Lower lobe of right lung (tissue), 2 donors: ENCODE results near the gene PCYT1A. TPM values are rescaled to one million over a fixed set of nuclear protein-coding genes. Genes with fewer than 3 reads are reported as not detected.
"Not testable (repeated sequence)": the region's sequence is repeated elsewhere in the genome, so short reads cannot be mapped to it uniquely, and the experiment has no call there.

Experiments
- ATAC-seq, 2 donors: fragments of 200-7000 bp; cut with Tn5 transposase; one replicate each; pipeline ENCODE4 v1.9.1; 2020 to 2022; ENCODE audit warnings: mild to moderate bottlenecking in 2 of 2, moderate library complexity in 2 of 2
- DNase-seq: peaks from one replicate; pipeline ENCODE4 v3.0.0-alpha.2; 2020
- H3K27ac ChIP-seq: fragments of 200-600 bp; one replicate; pipeline ENCODE4 v1.8.0; 2022
- H3K27me3 ChIP-seq: fragments of 200-600 bp; one replicate; pipeline ENCODE4 v1.8.0; 2022; ENCODE audit warnings: low read depth
- H3K36me3 ChIP-seq: fragments of 200-600 bp; one replicate; pipeline ENCODE4 v1.8.0; 2022; ENCODE audit warnings: mild to moderate bottlenecking
- H3K4me1 ChIP-seq: fragments of 200-600 bp; one replicate; pipeline ENCODE4 v1.8.0; 2022
- H3K4me3 ChIP-seq: fragments of 200-600 bp; one replicate; pipeline ENCODE4 v1.8.0; 2022; ENCODE audit warnings: mild to moderate bottlenecking
- H3K9me3 ChIP-seq: fragments of 200-600 bp; one replicate; pipeline ENCODE4 v1.8.0; 2022
- CTCF ChIP-seq: fragments of 200-600 bp; IDR thresholded peaks from one replicate; pipeline ENCODE4 v1.8.0; 2022; ENCODE audit warnings: antibody characterized with exemption, mild to moderate bottlenecking
- intact Hi-C: fragments of 100-400 bp; cut with DNase I; formaldehyde crosslinking; loops from one replicate; pipeline ENCODE4 v1.11.0; 2022
- total RNA-seq: library from RNA; stranded (reverse); fragmentation: NEBNext Ultra II Directional; extraction: Animal tissue kit (Norgen Biotek cat#: 25700); gene quantifications from one replicate; pipeline ENCODE4 v1.2.1, GENCODE V29; 2021
- donor health status: DM: no; HTN: yes; CAD: no; lungs with severe emphysema.

PCYT1A gene
- total RNA-seq, 1 donor from 2014 or later, result 56.1 TPM

- Histone ChIP-seq H3K4me1 (no peaks in the 10 kb centered on the region), H3K9me3 (no peaks in the 10 kb centered on the region), H3K4me3 (no peak overlapping the region), H3K27ac (no peak overlapping the region), H3K36me3 (peaks cover 49% of the 10 kb centered on the region), H3K27me3 (no peaks in the 10 kb centered on the region)
- intact Hi-C loops, result no loop called here
- DNase-seq (no peak), ATAC-seq (no peak)
- TF ChIP-seq CTCF, result no peak
Observed at GRCh38 chr3:196254376-196255283, 32.9 kb downstream of the PCYT1A start.

GRCh38 chr3:196251918-196252317 is 35.6 kb downstream of the PCYT1A start:
- Histone ChIP-seq H3K4me3 (no peak overlapping the region), H3K9me3 (no peaks in the 10 kb centered on the region), H3K27me3 (no peaks in the 10 kb centered on the region), H3K36me3 (peaks cover 43% of the 10 kb centered on the region), H3K27ac (no peak overlapping the region), H3K4me1 (no peaks in the 10 kb centered on the region)
- DNase-seq, result no peak
- no peak for ATAC-seq
- intact Hi-C loops, result no loop called here
- TF ChIP-seq CTCF, result no peak

- DNase-seq (no peak), ATAC-seq (no peak)
- no peaks in the 10 kb centered on the region for H3K27me3 ChIP-seq
- no peak overlapping the region for H3K27ac ChIP-seq
- peaks cover 48% of the 10 kb centered on the region for H3K36me3 ChIP-seq
- H3K4me3 ChIP-seq, result no peak overlapping the region
- H3K9me3 ChIP-seq, result no peaks in the 10 kb centered on the region
- no peaks in the 10 kb centered on the region for H3K4me1 ChIP-seq
- TF ChIP-seq CTCF, result no peak
- intact Hi-C loops, result no loop called here
Observed at GRCh38 chr3:196246612-196247308, 40.8 kb downstream of the PCYT1A start.

GRCh38 chr3:196244166-196244565 is 43.4 kb downstream of the PCYT1A start:
- peaks cover 69% of the 10 kb centered on the region for H3K36me3 ChIP-seq
- ATAC-seq, intact Hi-C loops, H3K27me3 ChIP-seq, DNase-seq, H3K4me3 ChIP-seq, H3K9me3 ChIP-seq, H3K27ac ChIP-seq, H3K4me1 ChIP-seq: not testable (repeated sequence)

- no peak for TF ChIP-seq CTCF
- no peaks in the 10 kb centered on the region for H3K9me3 ChIP-seq
- H3K4me1 ChIP-seq, result no peaks in the 10 kb centered on the region
- intact Hi-C loops, result no loop called here
- no peaks in the 10 kb centered on the region for H3K27me3 ChIP-seq
- H3K4me3 ChIP-seq, result no peak overlapping the region
- H3K36me3 ChIP-seq, result peaks cover 82% of the 10 kb centered on the region
- H3K27ac ChIP-seq, result no peak overlapping the region
- no peak for ATAC-seq
- DNase-seq, result no peak
Observed at GRCh38 chr3:196241704-196242103, 45.8 kb downstream of the PCYT1A start.

- ATAC-seq, result no peak
- H3K36me3 ChIP-seq, result peaks cover 76% of the 10 kb centered on the region
Observed at GRCh38 chr3:196240424-196240823, 47.1 kb downstream of the PCYT1A start.

More at GRCh38 chr3:196240424-196240823, 47.1 kb downstream of the PCYT1A start:
- H3K4me3 ChIP-seq, result no peak overlapping the region
- intact Hi-C loops, result no loop called here
- H3K27me3 ChIP-seq, result no peaks in the 10 kb centered on the region
- no peak for DNase-seq
- no peak for TF ChIP-seq CTCF
- H3K9me3 ChIP-seq, result no peaks in the 10 kb centered on the region
- no peak overlapping the region for H3K27ac ChIP-seq
- no peaks in the 10 kb centered on the region for H3K4me1 ChIP-seq
